ENCODE results near the gene TMEM181.

The TMEM181 gene

GRCh38 chr6:158565482-158566040, 5.7 kb downstream of the TMEM181 start:
- DNase-seq, result no peak

- DNase-seq, result no peak
Measured at GRCh38 chr6:158566207-158566818, 6.4 kb downstream of the TMEM181 start.

- no peak for DNase-seq
Measured at GRCh38 chr6:158567152-158567551, 7.3 kb downstream of the TMEM181 start.

- no peak for DNase-seq
Measured at GRCh38 chr6:158567871-158568401, 8.0 kb downstream of the TMEM181 start.

- DNase-seq, result no peak
Measured at GRCh38 chr6:158568549-158568948, 8.7 kb downstream of the TMEM181 start.

GRCh38 chr6:158569036-158569435, 9.1 kb downstream of the TMEM181 start:
- no peak for DNase-seq

- DNase-seq, result no peak
Measured at GRCh38 chr6:158570681-158570962, 10.7 kb downstream of the TMEM181 start.

- no peak for DNase-seq
Measured at GRCh38 chr6:158571826-158572652, 12.1 kb downstream of the TMEM181 start.

- DNase-seq, result no peak
Measured at GRCh38 chr6:158572653-158573541, 13.0 kb downstream of the TMEM181 start.

GRCh38 chr6:158573542-158573931, 13.6 kb downstream of the TMEM181 start:
- DNase-seq, result no peak

GRCh38 chr6:158574800-158575199, 14.9 kb downstream of the TMEM181 start:
- no peak for DNase-seq

GRCh38 chr6:158575550-158575949, 15.7 kb downstream of the TMEM181 start:
- DNase-seq, result no peak

GRCh38 chr6:158584236-158584651, 24.4 kb downstream of the TMEM181 start:
- DNase-seq, result no peak

- DNase-seq, result no peak
Measured at GRCh38 chr6:158586652-158587051, 26.8 kb downstream of the TMEM181 start.

GRCh38 chr6:158589366-158589765, 29.5 kb downstream of the TMEM181 start:
- DNase-seq, result no peak

GRCh38 chr6:158591134-158591809, 31.4 kb downstream of the TMEM181 start:
- DNase-seq, result no peak

GRCh38 chr6:158591810-158592209, 31.9 kb downstream of the TMEM181 start:
- DNase-seq, result no peak

- no peak for DNase-seq
Measured at GRCh38 chr6:158593670-158594069, 33.8 kb downstream of the TMEM181 start.

- no peak for DNase-seq
Measured at GRCh38 chr6:158595223-158595622, 35.3 kb downstream of the TMEM181 start.

- DNase-seq, result no peak
Measured at GRCh38 chr6:158596861-158597260, 37.0 kb downstream of the TMEM181 start.

- DNase-seq, result no peak
Measured at GRCh38 chr6:158597565-158597964, 37.7 kb downstream of the TMEM181 start.

GRCh38 chr6:158599635-158600034, 39.7 kb downstream of the TMEM181 start:
- DNase-seq, result no peak

Measured in activated CD4-positive, alpha-beta T cell treated with anti-CD3 and anti-CD28 coated beads, Interleukin-2, amount 50 U/mL, for 4 hours (primary cell).